Measurements from ENCODE around the gene TBC1D7. TPM values are rescaled to one million over a fixed set of nuclear protein-coding genes. Genes with fewer than 3 reads are reported as not detected.

Gene TBC1D7
- total RNA-seq, 6 donors from 2014 or later: 8.1 to 32.5 (median 14.3) TPM

GRCh38 chr6:13304580-13305260 is 23.6 kb downstream of the TBC1D7 start:
- TF ChIP-seq EP300 (IDR thresholded peaks at IDR 0.05) (no peak), POLR2A (IDR thresholded peaks at IDR 0.05) (no peak), POLR2AphosphoS5 (IDR thresholded peaks at IDR 0.05) (no peak), CTCF (IDR thresholded peaks at IDR 0.05) (no peak)
- ATAC-seq (ENCODE audit: low FRiP score in 2 of 2) (no peak), DNase-seq (no peak)
- Histone ChIP-seq H3K4me1 (peaks cover 16 to 26% (median 20%) of the 10 kb centered on the region in 4 donors), H3K9me3 (no peaks in the 10 kb centered on the region), H3K36me3 (peaks cover 0 to 53% (median 13%) of the 10 kb centered on the region in 4 donors), H3K27me3 (no peaks in the 10 kb centered on the region), H3K27ac (peak overlapping the region in 2 of 4 donors; percentile 81 to 86), H3K4me3 (no peak overlapping the region)
- WGBS, 2 donors: 89 to 90% methylated on average over 11 of the region's 11 CpGs

GRCh38 chr6:13304101-13304500 is 24.2 kb downstream of the TBC1D7 start:
- TF ChIP-seq POLR2AphosphoS5 (IDR thresholded peaks at IDR 0.05): no peak
- TF ChIP-seq EP300 (IDR thresholded peaks at IDR 0.05): no peak
- TF ChIP-seq POLR2A (IDR thresholded peaks at IDR 0.05): no peak
- no peak for TF ChIP-seq CTCF (IDR thresholded peaks at IDR 0.05)
- ATAC-seq (ENCODE audit: low FRiP score in 2 of 2) (no peak), DNase-seq (no peak)
- Histone ChIP-seq H3K27me3 (no peaks in the 10 kb centered on the region), H3K27ac (peak overlapping the region; percentile 49 to 86 (median 76)), H3K36me3 (peaks cover 0 to 56% (median 16%) of the 10 kb centered on the region in 4 donors), H3K9me3 (no peaks in the 10 kb centered on the region), H3K4me3 (no peak overlapping the region), H3K4me1 (peaks cover 16 to 26% (median 20%) of the 10 kb centered on the region in 4 donors)
- WGBS, 2 donors: 67 to 69% methylated on average over 5 to 6 of the region's 6 CpGs

GRCh38 chr6:13303668-13304017 is 24.7 kb downstream of the TBC1D7 start:
- ATAC-seq (ENCODE audit: low FRiP score in 2 of 2): peak in 1 of 2 donors; percentile 57
- Histone ChIP-seq H3K27me3 (no peaks in the 10 kb centered on the region), H3K36me3 (peaks cover 0 to 51% (median 16%) of the 10 kb centered on the region in 4 donors), H3K4me1 (peaks cover 16 to 26% (median 20%) of the 10 kb centered on the region in 4 donors), H3K9me3 (no peaks in the 10 kb centered on the region), H3K27ac (peak overlapping the region; percentile 49 to 86 (median 76)), H3K4me3 (peak overlapping the region in 3 of 4 donors; percentile 5 to 15 (median 13))
- TF ChIP-seq CTCF (IDR thresholded peaks at IDR 0.05): no peak
- TF ChIP-seq POLR2A (IDR thresholded peaks at IDR 0.05): no peak
- DNase-seq: peak in 1 of 2 donors; percentile 89
- 16 to 25% methylated on average over 7 of the region's 7 CpGs for WGBS, 2 donors

GRCh38 chr6:13302751-13303667 is 25.3 kb downstream of the TBC1D7 start:
- Histone ChIP-seq H3K4me1 (peaks cover 16 to 26% (median 20%) of the 10 kb centered on the region in 4 donors), H3K27ac (peak overlapping the region; percentile 72 to 86 (median 78)), H3K4me3 (peak overlapping the region in 3 of 4 donors; percentile 5 to 15 (median 13)), H3K9me3 (no peaks in the 10 kb centered on the region), H3K36me3 (peaks cover 0 to 49% (median 13%) of the 10 kb centered on the region in 4 donors), H3K27me3 (no peaks in the 10 kb centered on the region)
- 38 to 43% methylated on average over 17 of the region's 17 CpGs for WGBS, 2 donors
- DNase-seq: peak in 1 of 2 donors; percentile 88
- peak; percentile 89 to 91 for ATAC-seq (ENCODE audit: low FRiP score in 2 of 2)
- TF ChIP-seq CTCF (IDR thresholded peaks at IDR 0.05) (no peak), POLR2A (IDR thresholded peaks at IDR 0.05) (no peak), EP300 (IDR thresholded peaks at IDR 0.05) (peak; percentile 40 to 99 (median 76)), POLR2AphosphoS5 (IDR thresholded peaks at IDR 0.05) (peak; percentile 87 to 94)

Measured in upper lobe of left lung (tissue), 6 donors.